ENCODE measurements around the gene CD14. TPM values are rescaled to one million over a fixed set of nuclear protein-coding genes. Genes with fewer than 3 reads are reported as not detected.
A peak's percentile ranks its signal among the peaks of the same experiment; 100 is the strongest.
"Not testable (repeated sequence)": the region's sequence is repeated elsewhere in the genome, so short reads cannot be mapped to it uniquely, and the experiment has no call there.

The CD14 gene
- total RNA-seq, 1 donor from 2014 or later: 11.4 TPM

- no peak for FAIRE-seq
- no peak for DNase-seq (ENCODE audit: low spot score in 2 of 2)
Measured at GRCh38 chr5:140598836-140599235, 34.1 kb downstream of the CD14 start.

GRCh38 chr5:140596321-140596741 is 36.6 kb downstream of the CD14 start:
- no peak for FAIRE-seq
- DNase-seq (ENCODE audit: low spot score in 2 of 2): no peak

GRCh38 chr5:140595538-140596300 is 37.3 kb downstream of the CD14 start:
- peak in 1 of 2 donors; percentile 10 for DNase-seq (ENCODE audit: low spot score in 2 of 2)
- no peak for FAIRE-seq

GRCh38 chr5:140594169-140594568 is 38.8 kb downstream of the CD14 start:
- DNase-seq (ENCODE audit: low spot score in 2 of 2): no peak
- no peak for FAIRE-seq

- not testable (repeated sequence) for FAIRE-seq; DNase-seq (ENCODE audit: low spot score in 2 of 2)
Measured at GRCh38 chr5:140593070-140593469, 39.9 kb downstream of the CD14 start.

GRCh38 chr5:140591747-140592372 is 41.1 kb downstream of the CD14 start:
- DNase-seq (ENCODE audit: low spot score in 2 of 2) (no peak), FAIRE-seq (no peak)

- DNase-seq (ENCODE audit: low spot score in 2 of 2) (no peak), FAIRE-seq (no peak)
Measured at GRCh38 chr5:140590861-140591260, 42.1 kb downstream of the CD14 start.

GRCh38 chr5:140588311-140589070 is 44.5 kb downstream of the CD14 start:
- FAIRE-seq (no peak), DNase-seq (ENCODE audit: low spot score in 2 of 2) (no peak)

GRCh38 chr5:140587495-140587894 is 45.5 kb downstream of the CD14 start:
- no peak for FAIRE-seq
- no peak for DNase-seq (ENCODE audit: low spot score in 2 of 2)

Other genes starting within 250 kb of the CD14 start
- 62.0 TPM for gene ANKHD1, start 231.3 kb downstream of the CD14 start, total RNA-seq
- gene EIF4EBP3, start 85.5 kb downstream of the CD14 start, total RNA-seq: not detected
- gene SRA1, start 75.7 kb downstream of the CD14 start, total RNA-seq: 17.1 TPM
- 23.2 TPM for gene APBB3, start 68.6 kb downstream of the CD14 start, total RNA-seq
- gene SLC35A4, start 68.3 kb downstream of the CD14 start, total RNA-seq: 2.0 TPM
- 5.7 TPM for gene TMCO6, start 6.3 kb upstream of the CD14 start, total RNA-seq
- gene NDUFA2, start 14.5 kb upstream of the CD14 start, total RNA-seq: 28.5 TPM
- gene IK, start 14.7 kb upstream of the CD14 start, total RNA-seq: 83.6 TPM
- gene WDR55, start 31.7 kb upstream of the CD14 start, total RNA-seq: 12.6 TPM
- 0.82 TPM for gene DND1, start 40.4 kb upstream of the CD14 start, total RNA-seq
- gene HARS1, start 58.2 kb upstream of the CD14 start, total RNA-seq: 74.2 TPM
- gene HARS2, start 58.3 kb upstream of the CD14 start, total RNA-seq: 25.7 TPM
- 68.1 TPM for gene ZMAT2, start 67.3 kb upstream of the CD14 start, total RNA-seq
- gene PCDHA1, start 153.0 kb upstream of the CD14 start, total RNA-seq: 8.6 TPM
- gene PCDHA2, start 161.7 kb upstream of the CD14 start, total RNA-seq: 10.6 TPM
- gene PCDHA3, start 167.9 kb upstream of the CD14 start, total RNA-seq: 16.3 TPM
- 12.2 TPM for gene PCDHA4, start 173.9 kb upstream of the CD14 start, total RNA-seq
- 8.2 TPM for gene PCDHA5, start 188.4 kb upstream of the CD14 start, total RNA-seq
- gene PCDHA6, start 194.8 kb upstream of the CD14 start, total RNA-seq: 17.1 TPM
- gene PCDHA7, start 201.1 kb upstream of the CD14 start, total RNA-seq: 15.5 TPM
- 8.2 TPM for gene PCDHA8, start 208.0 kb upstream of the CD14 start, total RNA-seq
- gene PCDHA9, start 215.2 kb upstream of the CD14 start, total RNA-seq: 9.8 TPM
- 10.6 TPM for gene PCDHA10, start 222.7 kb upstream of the CD14 start, total RNA-seq
- 29.3 TPM for gene PCDHA11, start 235.8 kb upstream of the CD14 start, total RNA-seq
- 11.0 TPM for gene PCDHA12, start 242.1 kb upstream of the CD14 start, total RNA-seq
- 13.5 TPM for gene PCDHA13, start 248.9 kb upstream of the CD14 start, total RNA-seq